OCI-LY3 (cell line): ENCODE data around the gene ZNF662.

Experiments used
- EZH2phosphoT487 ChIP-seq: fragments of 200-600 bp; shearing (Covaris generic); IDR thresholded peaks from 2 replicates; pipeline ENCODE4 v1.6.1; 2018; ENCODE audit warnings: antibody characterized with exemption, mixed run types, low read depth
- TF ChIP-seq, protein P1 (sequence below): fragments of 200-600, 300-600 bp; sonication (generic); IDR thresholded peaks from 2 replicates; pipeline ENCODE4 v1.5.1; 2014; ENCODE audit warnings: antibody characterized with exemption, low read length, low read depth

DNA sequence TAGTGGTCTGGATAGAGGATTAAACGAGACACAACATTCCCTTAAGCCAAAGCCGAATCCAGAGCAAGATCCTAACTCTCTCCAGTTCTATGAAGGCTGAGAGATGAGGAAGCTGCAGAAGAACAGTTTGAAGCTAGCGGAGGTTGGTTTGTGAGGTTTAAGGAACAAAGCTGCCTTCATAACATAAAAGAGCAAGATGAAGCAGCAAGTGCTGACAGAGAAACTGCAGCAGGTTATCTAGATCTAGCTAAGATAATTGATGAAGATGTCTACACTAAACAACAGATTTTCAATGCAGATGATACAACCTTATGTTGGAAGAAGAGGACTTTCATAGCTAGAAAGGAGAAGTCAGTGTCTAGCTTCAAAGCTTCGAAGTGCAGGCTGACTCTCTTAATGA, 58.3 kb downstream of the ZNF662 start:
- TF ChIP-seq, protein P1, sequence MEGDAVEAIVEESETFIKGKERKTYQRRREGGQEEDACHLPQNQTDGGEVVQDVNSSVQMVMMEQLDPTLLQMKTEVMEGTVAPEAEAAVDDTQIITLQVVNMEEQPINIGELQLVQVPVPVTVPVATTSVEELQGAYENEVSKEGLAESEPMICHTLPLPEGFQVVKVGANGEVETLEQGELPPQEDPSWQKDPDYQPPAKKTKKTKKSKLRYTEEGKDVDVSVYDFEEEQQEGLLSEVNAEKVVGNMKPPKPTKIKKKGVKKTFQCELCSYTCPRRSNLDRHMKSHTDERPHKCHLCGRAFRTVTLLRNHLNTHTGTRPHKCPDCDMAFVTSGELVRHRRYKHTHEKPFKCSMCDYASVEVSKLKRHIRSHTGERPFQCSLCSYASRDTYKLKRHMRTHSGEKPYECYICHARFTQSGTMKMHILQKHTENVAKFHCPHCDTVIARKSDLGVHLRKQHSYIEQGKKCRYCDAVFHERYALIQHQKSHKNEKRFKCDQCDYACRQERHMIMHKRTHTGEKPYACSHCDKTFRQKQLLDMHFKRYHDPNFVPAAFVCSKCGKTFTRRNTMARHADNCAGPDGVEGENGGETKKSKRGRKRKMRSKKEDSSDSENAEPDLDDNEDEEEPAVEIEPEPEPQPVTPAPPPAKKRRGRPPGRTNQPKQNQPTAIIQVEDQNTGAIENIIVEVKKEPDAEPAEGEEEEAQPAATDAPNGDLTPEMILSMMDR = no peak
- TF ChIP-seq EZH2phosphoT487 = no peak
